SK-N-SH (cell line): ENCODE results near the gene OR1N2. TPM values are rescaled to one million over a fixed set of nuclear protein-coding genes. Genes with fewer than 3 reads are reported as not detected.
"Not testable (repeated sequence)": the region's sequence is repeated elsewhere in the genome, so short reads cannot be mapped to it uniquely, and the experiment has no call there.

Source experiments
- CTCF ChIA-PET: fragments of 300-600, 350-600 bp; formaldehyde crosslinking; extraction: SDS; loops from one replicate; lab custom pipeline; 2021; lab: Yijun Ruan, JAX
- POLR2A ChIA-PET: fragments of 350-600 bp; sonication (Branson Sonifier 250); formaldehyde crosslinking; extraction: SDS; loops from one replicate; lab custom pipeline; 2020; ENCODE audit warnings: antibody characterized with exemption, inconsistent platforms; lab: Yijun Ruan, JAX
- DNase-seq: peaks from one replicate; pipeline ENCODE4 v3.0.0; 2012
- H2AFZ ChIP-seq: fragments of 200-600 bp; sonication (generic); 2 replicates; pipeline ENCODE4 v1.8.1; 2016; ENCODE audit warnings: antibody characterized with exemption, mild to moderate bottlenecking, low read depth
- H3F3A ChIP-seq: fragments of 200-600 bp; sonication (generic); replicated peaks from 2 replicates; pipeline ENCODE3; 2016; ENCODE audit warnings: antibody characterized with exemption, mild to moderate bottlenecking; ENCODE audit not compliant: insufficient read depth
- H3K27ac ChIP-seq, 2 experiments: fragments of 200-500 bp in 1 of 2; fragments of 200-600 bp in 1 of 2; sonication (Bioruptor generic) in 1 of 2; sonication (generic), shearing (Covaris generic) in 1 of 2; 2 replicates each; pipeline versions ENCODE4 v1.5.1 to v1.6.1; 2014 to 2016; ENCODE audit warnings: low read depth in 2 of 2, inconsistent platforms in 1 of 2, low read length in 1 of 2, mild to moderate bottlenecking in 1 of 2, mixed read lengths in 1 of 2
- H3K27me3 ChIP-seq: fragments of 200-600 bp; sonication (generic), shearing (Covaris generic); 2 replicates; pipeline ENCODE4 v1.6.1; 2016; ENCODE audit warnings: mixed run types; ENCODE audit not compliant: insufficient read depth
- H3K36me3 ChIP-seq, 2 experiments: fragments of 200-500 bp in 1 of 2; fragments of 200-600 bp in 1 of 2; sonication (Bioruptor generic) in 1 of 2; sonication (generic) in 1 of 2; replicated peaks in 1 of 2; 2 replicates each; pipeline versions ENCODE3 to v1.5.1; 2014 to 2016; ENCODE audit warnings: low read length in 1 of 2, mild to moderate bottlenecking in 1 of 2; ENCODE audit not compliant: insufficient read depth in 2 of 2, control insufficient read depth in 1 of 2
- H3K4me1 ChIP-seq, 2 experiments: fragments of 200-500 bp in 1 of 2; fragments of 200-600 bp in 1 of 2; sonication (Bioruptor generic) in 1 of 2; sonication (generic), shearing (Covaris generic) in 1 of 2; 2 replicates each; pipeline versions ENCODE4 v1.5.1 to v1.6.1; 2014 to 2016; ENCODE audit warnings: low read depth in 1 of 2, low read length in 1 of 2, mixed run types in 1 of 2; ENCODE audit not compliant: insufficient read depth in 2 of 2, control insufficient read depth in 1 of 2
- H3K4me2 ChIP-seq: fragments of 200-600 bp; sonication (generic), shearing (Covaris generic); 2 replicates; pipeline ENCODE4 v1.6.1; 2017; ENCODE audit warnings: mixed run types
- H3K4me3 ChIP-seq, 2 experiments: fragments of 200-500 bp in 1 of 2; fragments of 200-600 bp in 1 of 2; sonication (Bioruptor generic) in 1 of 2; sonication (generic), shearing (Covaris generic) in 1 of 2; 2 replicates each; pipeline versions ENCODE4 v1.5.1 to v1.8.1; 2014 to 2016; ENCODE audit warnings: low read depth in 2 of 2, inconsistent platforms in 1 of 2, low read length in 1 of 2, mild to moderate bottlenecking in 1 of 2, mixed read lengths in 1 of 2, moderate library complexity in 1 of 2
- H3K79me2 ChIP-seq: fragments of 200-600 bp; sonication (generic); 2 replicates; pipeline ENCODE4 v1.8.1; 2017; ENCODE audit warnings: mild to moderate bottlenecking; ENCODE audit not compliant: insufficient read depth
- H3K9ac ChIP-seq: fragments of 200-600 bp; sonication (generic); 2 replicates; pipeline ENCODE4 v1.6.1; 2017; ENCODE audit warnings: mixed run types
- H3K9me2 ChIP-seq: fragments of 200-600 bp; sonication (generic); 2 replicates; pipeline ENCODE4 v1.6.1; 2017; ENCODE audit warnings: mixed run types
- H3K9me3 ChIP-seq: fragments of 200-600 bp; sonication (generic); 2 replicates; pipeline ENCODE4 v1.6.1; 2017; ENCODE audit warnings: mixed run types, mild to moderate bottlenecking, moderate library complexity
- H4K20me1 ChIP-seq: fragments of 200-600 bp; sonication (generic); 2 replicates; pipeline ENCODE4 v1.6.1; 2017; ENCODE audit warnings: mild to moderate bottlenecking, mixed run types; ENCODE audit not compliant: insufficient read depth
- ELF1 ChIP-seq: IDR thresholded peaks from 2 replicates; pipeline ENCODE4 v1.4.0; 2012
- EZH2phosphoT487 ChIP-seq: fragments of 200-600 bp; sonication (generic); IDR thresholded peaks from 2 replicates; pipeline ENCODE4 v1.6.1; 2017; ENCODE audit warnings: low read depth, mixed run types, mild to moderate bottlenecking, antibody characterized with exemption, moderate library complexity, borderline replicate concordance
- FOXJ3 ChIP-seq: sonication (generic); formaldehyde crosslinking; IDR thresholded peaks from 2 replicates; pipeline ENCODE4 v1.5.1; 2020; ENCODE audit warnings: mild to moderate bottlenecking, missing genetic modification reagents
- FOXM1 ChIP-seq: IDR thresholded peaks from 2 replicates; pipeline ENCODE4 v1.4.0; 2012; ENCODE audit warnings: low read depth, mild to moderate bottlenecking
- JUND ChIP-seq: IDR thresholded peaks from 2 replicates; pipeline ENCODE4 v1.4.0; 2012
- MXI1 ChIP-seq: IDR thresholded peaks from 2 replicates; pipeline ENCODE4 v1.6.1; 2012; ENCODE audit warnings: mild to moderate bottlenecking, low read depth, low read length, improper control_type of control experiment
- NFIC ChIP-seq: IDR thresholded peaks from 2 replicates; pipeline ENCODE4 v1.4.0; 2012; ENCODE audit warnings: borderline replicate concordance
- POLR2AphosphoS5 ChIP-seq: IDR thresholded peaks from 2 replicates; pipeline ENCODE4 v1.6.1; 2012; ENCODE audit warnings: low read depth, low read length
- RCOR1 ChIP-seq: fragments of 150-350 bp; IDR thresholded peaks from 2 replicates; pipeline ENCODE4 v1.6.1; 2017; ENCODE audit warnings: antibody characterized with exemption, low read length
- TEAD4 ChIP-seq: IDR thresholded peaks from 2 replicates; pipeline ENCODE4 v1.4.0; 2012; ENCODE audit warnings: mild to moderate bottlenecking, borderline replicate concordance; ENCODE audit not compliant: insufficient read depth
- YY1 ChIP-seq: IDR thresholded peaks from 2 replicates; pipeline ENCODE4 v1.4.0; 2012; ENCODE audit warnings: low read depth, mild to moderate bottlenecking
- WGBS: methylation state at CpG from one replicate; pipeline ENCODE4 v1.1.6; 2017; ENCODE audit warnings: low lambda C conversion rate; 5-methylcytosine and 5-hydroxymethylcytosine counted together
- polyA plus RNA-seq, 3 experiments: library from polyadenylated mRNA; depleted of rRNA; stranded (reverse); fragments of >200 nt; gene quantifications; 2 replicates each; pipeline ENCODE4 v1.2.3, GENCODE V29; 2012

The OR1N2 gene
- polyA plus RNA-seq, 1 of the 3 experiments (the other 2 are of a cell fraction), result not detected

- TF ChIP-seq TEAD4 (0 out of 2 replicates have a peak, but pooled peaks have one; percentile 48), ELF1 (no peak), RCOR1 (no peak), FOXJ3 (no peak), FOXM1 (no peak), MXI1 (no peak), YY1 (no peak), NFIC (peak; percentile 80), POLR2AphosphoS5 (no peak), JUND (peak; percentile 81), EZH2phosphoT487 (no peak)
Observed at GRCh38 chr9:122580360-122580759, 27.4 kb downstream of the OR1N2 start (continued).

- CTCF ChIA-PET, POLR2A ChIA-PET: not testable (repeated sequence)
Observed at GRCh38 chr9:122583284-122583683, 30.4 kb downstream of the OR1N2 start, which contains the start of gene OR1L8. Gene OR1L8, minus strand, starts transcription at chr9:122583384. Its CDS starts 14,907 bp downstream, at chr9:122568477.

More at GRCh38 chr9:122583284-122583683, 30.4 kb downstream of the OR1N2 start, which contains the start of gene OR1L8:
- WGBS, result 40% methylated on average over 8 of the region's 8 CpGs
- H3K4me2 ChIP-seq, H3K4me1 ChIP-seq, H3K36me3 ChIP-seq, DNase-seq, H3K9me2 ChIP-seq, H4K20me1 ChIP-seq, H3K9ac ChIP-seq, H2AFZ ChIP-seq, H3K27me3 ChIP-seq, H3K9me3 ChIP-seq, H3K79me2 ChIP-seq, H3F3A ChIP-seq, H3K4me3 ChIP-seq, H3K27ac ChIP-seq: not testable (repeated sequence)

Other genes with a start within 250 kb of the OR1N2 start
- 4.0 and 5.4 TPM in 2 replicates for gene PTGS1, start 182.1 kb upstream of the OR1N2 start, polyA plus RNA-seq (2012; rRNA removed)
- gene OR1J1, start 75.2 kb upstream of the OR1N2 start, polyA plus RNA-seq (2012; rRNA removed), result not detected in 2 replicates
- gene OR1J2, start 42.3 kb upstream of the OR1N2 start, polyA plus RNA-seq (2012; rRNA removed), result not detected in 2 replicates
- gene OR1J4, start 34.0 kb upstream of the OR1N2 start, polyA plus RNA-seq (2012; rRNA removed), result 0.07 and 0.13 TPM in 2 replicates
- gene OR1N1, start 25.8 kb upstream of the OR1N2 start, polyA plus RNA-seq (2012; rRNA removed), result not detected in 2 replicates
- gene OR1L8, start 30.3 kb downstream of the OR1N2 start, polyA plus RNA-seq (2012; rRNA removed), result 0.05 and 0.07 TPM in 2 replicates
- gene OR1Q1, start 61.6 kb downstream of the OR1N2 start, polyA plus RNA-seq (2012; rRNA removed), result 0.10 and 0.29 TPM in 2 replicates
- not detected in 2 replicates for gene OR1B1, start 104.5 kb downstream of the OR1N2 start, polyA plus RNA-seq (2012; rRNA removed)
- not detected in 2 replicates for gene OR1L1, start 108.6 kb downstream of the OR1N2 start, polyA plus RNA-seq (2012; rRNA removed)
- not detected in 2 replicates for gene OR1L3, start 122.0 kb downstream of the OR1N2 start, polyA plus RNA-seq (2012; rRNA removed)
- gene OR1L4, start 170.9 kb downstream of the OR1N2 start, polyA plus RNA-seq (2012; rRNA removed), result not detected in 2 replicates
- gene OR1L6, start 189.2 kb downstream of the OR1N2 start, polyA plus RNA-seq (2012; rRNA removed), result not detected in 2 replicates
- gene OR5C1, start 235.8 kb downstream of the OR1N2 start, polyA plus RNA-seq (2012; rRNA removed), result not detected in 2 replicates
- not detected in 2 replicates for gene OR1K1, start 247.0 kb downstream of the OR1N2 start, polyA plus RNA-seq (2012; rRNA removed)